Activated CD8-positive, alpha-beta memory T cell treated with anti-CD3 and anti-CD28 coated beads for 24 hours (primary cell): ENCODE results near the gene STXBP6.
"Not testable (repeated sequence)": the region's sequence is repeated elsewhere in the genome, so short reads cannot be mapped to it uniquely, and the experiment has no call there.

Source experiments
- DNase-seq: peaks from one replicate; pipeline ENCODE4 v3.0.0-alpha.2; 2020

STXBP6 gene

DNA sequence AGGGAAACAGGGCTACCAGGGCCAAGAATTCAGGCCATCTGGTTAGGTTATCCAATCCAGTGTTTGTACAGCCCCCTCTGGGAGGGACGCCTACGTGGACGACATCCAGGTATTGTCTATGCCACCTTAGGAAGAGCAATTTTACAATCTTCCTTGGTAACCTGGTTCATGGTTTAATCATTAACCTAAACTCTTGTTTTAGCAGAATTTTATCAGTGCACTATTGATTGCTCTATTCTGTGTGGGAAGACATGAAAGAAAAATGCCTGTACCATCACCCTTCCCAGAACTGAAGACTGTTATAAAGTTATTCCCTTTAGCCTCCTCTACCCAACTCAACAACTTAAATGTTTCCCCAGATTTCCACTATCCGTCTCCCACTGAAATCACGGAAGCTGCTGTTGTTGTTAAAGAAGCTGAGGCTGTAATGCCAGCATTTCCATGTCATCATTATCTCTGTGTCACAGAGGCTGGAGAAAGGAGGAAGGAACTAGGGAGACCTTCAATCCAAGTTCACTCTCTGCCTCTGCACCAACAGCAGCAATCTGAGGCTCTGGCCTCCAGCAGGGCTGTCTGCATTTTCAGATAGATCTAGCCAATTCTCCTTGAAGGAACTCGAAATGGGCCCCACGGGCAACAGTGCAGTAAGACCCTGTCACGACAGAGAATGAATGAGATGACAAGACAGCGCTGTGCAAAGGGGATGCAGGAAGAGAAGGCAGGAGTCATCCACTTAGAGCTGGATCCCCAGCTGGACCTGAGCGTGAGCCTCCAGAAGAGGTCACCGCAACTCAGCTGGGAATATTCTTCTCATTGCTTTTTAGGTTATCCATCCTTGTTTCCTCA, 232.5 kb downstream of the STXBP6 start:
- DNase-seq, result no peak

GRCh38 chr14:24816929-24817211, 233.1 kb downstream of the STXBP6 start:
- DNase-seq, result no peak

- no peak for DNase-seq
Observed at GRCh38 chr14:24816011-24816928, 233.7 kb downstream of the STXBP6 start.

GRCh38 chr14:24815543-24815942, 234.4 kb downstream of the STXBP6 start:
- no peak for DNase-seq

DNA sequence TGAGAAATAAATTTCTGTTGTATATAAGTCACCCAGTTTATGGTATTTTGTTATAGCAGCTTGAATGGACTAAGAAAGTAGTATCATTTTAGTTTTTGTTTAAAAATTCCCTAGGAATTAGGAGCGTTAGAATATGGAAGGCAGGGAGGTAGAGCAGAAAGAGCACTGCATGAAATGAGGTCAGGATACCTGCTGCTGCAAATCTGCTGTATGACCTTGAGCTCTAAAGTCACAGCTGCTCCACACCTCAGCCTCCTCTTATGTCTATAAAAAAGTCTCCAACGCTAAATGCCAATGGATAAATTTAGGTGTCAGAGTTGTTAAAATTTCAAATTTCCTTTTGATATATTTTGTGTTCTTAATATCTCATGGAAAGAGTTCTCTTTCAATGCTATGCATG, 235.0 kb downstream of the STXBP6 start:
- DNase-seq, result no peak

- DNase-seq, result no peak
Observed at GRCh38 chr14:24814346-24814745, 235.6 kb downstream of the STXBP6 start.

- no peak for DNase-seq
Observed at GRCh38 chr14:24813819-24814259, 236.1 kb downstream of the STXBP6 start.

DNA sequence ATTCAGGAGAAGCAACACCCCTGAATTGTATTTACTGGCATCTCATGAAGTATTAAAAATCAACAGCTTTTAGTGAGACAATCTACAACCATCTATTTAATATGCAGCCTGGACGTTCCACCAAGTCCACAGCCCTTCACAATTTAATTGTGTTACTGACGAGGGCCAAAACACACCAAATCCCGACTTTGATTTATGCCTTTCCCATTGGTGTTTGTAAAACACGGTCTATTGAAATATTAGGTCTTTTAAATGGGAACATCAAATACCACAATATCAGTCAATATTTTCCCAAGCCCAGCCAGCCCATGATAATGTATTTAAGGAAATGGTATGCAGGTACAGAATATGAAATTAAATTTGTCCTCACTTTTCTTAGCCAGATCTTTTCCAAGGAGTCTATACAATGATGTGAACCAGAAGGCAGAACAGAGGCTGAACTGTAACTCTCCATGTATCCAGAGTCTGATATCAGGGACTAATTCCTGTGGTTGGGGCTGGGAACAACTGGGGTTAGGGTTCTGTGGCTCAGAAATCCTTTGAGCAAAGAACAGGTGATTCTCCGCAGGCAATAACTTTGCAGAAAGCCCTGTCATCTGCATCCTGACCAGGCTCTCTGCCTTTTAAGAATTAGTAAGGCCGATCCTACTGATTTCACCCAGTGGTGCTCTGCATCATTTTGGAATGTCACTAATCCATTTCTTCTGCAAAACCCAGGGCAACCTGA, 236.7 kb downstream of the STXBP6 start:
- DNase-seq, result no peak

DNA sequence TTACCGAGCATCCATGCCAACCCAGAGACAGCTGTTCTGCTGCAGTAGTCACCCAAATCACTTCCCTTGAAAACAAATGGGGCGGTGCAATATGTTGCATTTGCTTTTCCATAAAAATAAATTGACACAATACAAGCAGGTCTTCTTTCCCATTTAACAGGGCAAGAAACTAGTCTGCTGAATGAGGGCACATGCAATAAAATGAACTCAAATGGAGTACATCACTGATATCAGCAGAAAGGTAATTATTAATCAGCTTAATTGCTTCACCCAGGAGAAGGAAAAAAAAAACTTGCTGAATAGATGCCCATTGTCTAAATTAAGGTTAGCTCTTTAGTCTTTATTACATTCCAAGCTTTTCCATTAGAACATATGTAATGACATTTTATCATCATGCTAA, 240.8 kb downstream of the STXBP6 start:
- no peak for DNase-seq

DNA sequence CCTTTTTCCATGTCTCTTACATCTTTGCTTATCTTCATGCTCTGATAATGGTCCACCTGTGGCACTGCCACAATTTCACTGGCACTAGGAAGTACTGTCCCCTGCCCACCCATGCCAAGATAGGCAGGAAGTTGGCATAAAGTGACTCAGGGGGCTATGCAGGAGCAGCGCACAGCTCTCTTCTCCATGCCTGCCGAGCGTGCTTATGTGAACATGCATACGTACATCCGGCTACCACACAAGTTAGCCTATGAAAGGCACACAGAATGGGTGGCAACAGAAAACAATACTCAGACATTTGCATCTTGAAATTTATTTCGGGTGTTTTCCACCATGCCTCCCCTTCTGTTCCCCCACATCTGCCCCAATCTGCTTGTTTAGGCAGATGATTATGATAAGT, 241.5 kb downstream of the STXBP6 start:
- no peak for DNase-seq

DNA sequence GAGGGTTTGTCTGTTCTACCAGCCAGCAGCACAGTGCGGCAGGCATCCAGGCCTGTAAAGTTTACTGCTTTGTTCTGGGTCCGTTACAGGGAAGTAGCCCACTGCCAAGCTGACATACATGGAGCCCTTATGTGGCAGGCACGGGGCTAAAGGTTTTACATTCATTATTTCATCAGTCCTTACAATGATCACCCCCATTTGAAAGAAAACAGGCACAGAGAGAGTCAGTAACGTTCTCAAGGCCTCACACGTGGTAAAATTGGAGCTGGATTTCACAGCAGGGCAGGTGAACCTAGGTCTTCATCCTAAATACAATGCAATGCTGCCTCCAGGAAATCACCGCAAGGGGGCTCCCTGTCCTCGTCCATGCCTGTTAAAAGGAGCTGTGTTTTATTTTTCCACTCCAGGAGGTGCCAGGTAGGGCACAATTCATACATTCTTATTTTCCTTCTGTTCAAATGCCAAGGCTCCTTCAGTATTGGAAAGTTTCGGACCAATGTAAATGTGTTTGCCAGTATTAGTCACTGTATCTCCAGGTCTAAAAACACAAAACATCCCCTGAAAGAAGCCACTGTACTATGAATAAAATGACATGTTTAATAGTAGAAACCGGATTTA, 243.8 kb downstream of the STXBP6 start:
- DNase-seq, result peak; percentile 61

GRCh38 chr14:24804552-24805212, 245.3 kb downstream of the STXBP6 start:
- DNase-seq, result no peak

GRCh38 chr14:24803933-24804494, 245.9 kb downstream of the STXBP6 start:
- no peak for DNase-seq

DNA sequence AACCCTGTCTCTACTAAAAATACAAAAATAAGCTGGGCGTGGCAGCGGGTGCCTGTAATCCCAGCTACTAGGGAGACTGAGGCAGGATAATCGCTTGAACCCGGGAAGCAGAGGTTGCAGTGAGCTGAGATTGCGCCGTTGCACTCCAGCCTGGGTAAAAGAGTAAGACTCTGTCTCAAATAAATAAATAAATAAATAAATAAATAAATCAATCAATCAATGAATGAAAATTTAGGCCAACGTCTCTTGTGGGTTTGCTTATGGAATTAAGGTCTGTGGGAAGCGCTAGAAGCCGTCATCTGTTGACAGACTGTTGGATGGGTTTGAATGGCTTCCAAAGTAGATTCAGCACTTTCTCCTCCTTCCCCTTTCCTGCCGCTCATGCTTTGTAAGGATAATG, 246.5 kb downstream of the STXBP6 start:
- not testable (repeated sequence) for DNase-seq

DNA sequence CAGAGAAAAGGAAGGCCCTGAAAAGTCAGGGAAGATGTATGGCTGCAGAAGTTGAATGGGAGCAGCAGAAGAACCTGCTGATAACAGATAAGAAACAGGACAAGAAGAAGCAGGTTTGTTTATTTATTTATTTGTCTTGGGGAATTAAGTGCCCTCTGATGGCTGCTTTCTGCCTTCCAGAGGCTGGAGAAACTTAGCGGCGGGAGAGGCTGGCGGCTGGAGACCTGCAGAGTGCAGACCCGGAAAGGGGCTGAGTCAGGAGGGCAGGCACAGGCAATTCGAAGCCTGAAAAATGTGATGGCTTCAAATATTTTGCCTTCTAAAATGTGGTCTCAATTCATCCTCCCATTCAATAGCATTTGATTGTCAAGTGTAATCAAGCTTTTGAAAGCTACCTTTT, 247.7 kb downstream of the STXBP6 start:
- DNase-seq, result no peak

GRCh38 chr14:24801024-24801423, 248.9 kb downstream of the STXBP6 start:
- no peak for DNase-seq

GRCh38 chr14:24798911-24799462, 251.0 kb downstream of the STXBP6 start:
- no peak for DNase-seq

DNA sequence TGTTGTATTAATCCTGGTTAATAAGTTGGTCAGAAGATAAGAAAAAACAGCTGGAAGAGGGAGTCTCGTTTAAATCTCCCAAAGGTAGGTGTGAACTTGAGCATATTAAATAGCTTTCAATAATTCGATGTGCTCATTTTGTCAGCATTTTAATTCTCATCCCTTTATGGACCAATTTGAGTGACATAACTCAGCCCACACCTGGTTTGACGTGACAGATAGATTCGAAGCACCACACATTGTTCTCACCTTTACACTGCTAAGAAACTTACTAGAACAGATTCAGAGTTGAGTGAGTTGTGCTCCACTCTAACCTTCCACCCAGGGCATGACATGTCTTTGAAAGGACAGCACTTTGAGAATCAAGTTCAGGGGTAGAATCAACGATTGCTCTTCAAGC, 254.5 kb downstream of the STXBP6 start:
- no peak for DNase-seq

DNA sequence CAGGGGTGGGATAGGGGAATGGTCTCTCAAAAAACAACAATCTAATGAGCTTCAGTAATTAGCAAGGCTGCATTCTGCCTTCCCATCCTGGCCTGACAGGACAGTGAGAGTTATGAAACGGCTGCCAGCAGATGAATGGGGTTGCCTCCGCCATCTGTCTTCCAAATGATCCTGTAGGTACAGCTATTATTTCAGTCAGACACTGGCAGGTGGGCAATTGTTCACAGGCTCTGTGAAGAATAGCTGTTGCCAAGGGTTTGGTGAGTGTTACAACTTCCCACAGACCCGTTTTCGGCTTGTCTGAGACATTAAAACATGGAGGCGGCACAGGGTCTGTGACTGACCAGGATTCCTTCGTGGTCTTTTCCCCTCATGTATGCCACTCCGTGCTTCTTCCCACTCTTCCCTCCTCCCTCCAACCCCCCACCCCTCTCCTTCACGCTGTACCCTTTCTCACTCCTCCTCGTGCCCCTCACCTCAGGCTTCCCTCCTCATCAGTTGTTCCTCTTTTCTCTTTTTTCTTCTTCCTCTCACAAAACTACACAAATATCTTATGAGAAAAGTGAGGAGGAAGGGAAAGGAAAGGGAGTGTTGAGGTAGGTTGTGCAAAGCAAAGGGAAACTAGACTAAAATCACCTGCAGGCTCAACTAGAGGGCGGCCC, 255.2 kb downstream of the STXBP6 start:
- no peak for DNase-seq

DNA sequence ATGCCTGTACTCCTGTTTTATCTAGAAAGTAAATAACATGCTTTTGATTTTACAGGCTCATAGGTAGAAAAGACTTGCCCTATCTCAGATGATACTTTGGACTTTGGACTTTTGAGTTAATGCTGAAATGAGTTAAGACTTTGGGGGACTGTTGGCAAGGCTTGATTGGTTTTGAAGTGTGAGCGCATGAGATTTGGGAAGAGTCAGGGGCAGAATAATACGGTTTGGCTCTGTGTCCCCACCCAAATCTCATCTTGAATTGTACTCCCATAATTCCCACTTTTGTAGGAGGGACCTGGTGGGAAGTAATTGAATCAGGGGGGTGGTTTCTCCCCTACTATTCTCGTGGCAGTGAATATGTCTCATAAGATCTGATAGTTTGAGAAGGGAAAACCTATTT, 259.8 kb downstream of the STXBP6 start:
- no peak for DNase-seq

DNA sequence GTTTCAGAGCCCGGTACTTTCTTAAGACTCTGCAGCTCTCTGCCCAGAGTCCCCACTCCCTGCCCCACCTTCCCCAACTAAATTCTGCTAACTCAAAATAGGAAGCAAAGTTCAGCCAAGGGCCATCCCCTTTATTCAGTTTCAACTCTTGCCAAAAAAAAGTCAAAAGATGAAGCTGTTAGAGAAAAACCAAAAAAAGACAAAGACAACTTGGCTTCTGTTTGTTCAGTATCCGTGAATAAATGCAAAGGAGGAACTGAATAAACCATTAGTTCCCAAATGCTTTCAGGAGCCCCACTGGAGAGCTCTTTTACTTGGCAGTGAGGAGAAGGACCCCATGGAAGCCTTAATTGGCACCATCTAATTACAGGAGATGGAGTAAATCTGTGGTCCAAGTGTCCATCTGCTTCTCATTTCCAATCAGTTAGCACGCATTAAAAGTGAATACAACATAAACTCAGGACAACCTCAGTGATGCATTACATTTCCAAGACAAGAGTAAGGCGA, 260.5 kb downstream of the STXBP6 start:
- no peak for DNase-seq
